HUES48 (cell line): ENCODE measurements around the gene CNGB1.
"Not testable (repeated sequence)": the region's sequence is repeated elsewhere in the genome, so short reads cannot be mapped to it uniquely, and the experiment has no call there.

Experiments
- H3K27ac ChIP-seq: one replicate; pipeline ENCODE4 v1.7.0; 2013; ENCODE audit warnings: low read depth, low read length, inconsistent platforms
- H3K27me3 ChIP-seq: 2 replicates; pipeline ENCODE4 v1.6.1; 2013; ENCODE audit warnings: mild to moderate bottlenecking, low read length; ENCODE audit not compliant: control insufficient read depth, insufficient read depth
- H3K36me3 ChIP-seq: 2 replicates; pipeline ENCODE4 v1.6.1; 2013; ENCODE audit warnings: low read length; ENCODE audit not compliant: control insufficient read depth, insufficient read depth
- H3K4me1 ChIP-seq: 2 replicates; pipeline ENCODE4 v1.6.1; 2013; ENCODE audit warnings: mild to moderate bottlenecking, low read length; ENCODE audit not compliant: control insufficient read depth, insufficient read depth
- H3K4me3 ChIP-seq: 2 replicates; pipeline ENCODE4 v1.5.1; 2013; ENCODE audit warnings: mild to moderate bottlenecking, low read depth, low read length
- H3K9ac ChIP-seq: 2 replicates; pipeline ENCODE4 v1.6.1; 2013; ENCODE audit warnings: mild to moderate bottlenecking, low read depth, low read length, moderate library complexity
- H3K9me3 ChIP-seq: 2 replicates; pipeline ENCODE4 v1.6.1; 2013; ENCODE audit warnings: low read length; ENCODE audit not compliant: control insufficient read depth, insufficient read depth

Gene CNGB1

DNA sequence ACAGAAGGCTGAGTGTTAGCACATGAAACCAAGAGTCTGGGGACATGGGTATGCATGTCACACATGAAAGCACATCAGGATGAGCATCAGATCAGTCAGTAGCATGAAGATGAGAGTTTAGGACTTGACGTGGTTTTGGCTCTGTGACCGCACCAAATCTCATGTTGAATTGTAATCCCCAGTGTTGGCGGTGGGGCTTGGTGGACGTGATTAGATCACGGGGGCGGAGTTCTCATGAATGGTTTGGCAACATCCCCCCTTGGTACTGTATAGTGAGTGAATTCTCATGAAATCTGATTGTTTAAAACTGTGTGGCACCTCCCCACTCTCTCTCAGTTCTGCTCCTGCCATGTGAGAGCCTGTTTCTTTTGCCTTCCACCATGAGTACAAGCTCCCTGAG is 46.4 kb downstream of the CNGB1 start:
- Histone ChIP-seq H3K9ac (no peak overlapping the region), H3K9me3 (no peaks in the 10 kb centered on the region), H3K27ac (no peak overlapping the region)

DNA sequence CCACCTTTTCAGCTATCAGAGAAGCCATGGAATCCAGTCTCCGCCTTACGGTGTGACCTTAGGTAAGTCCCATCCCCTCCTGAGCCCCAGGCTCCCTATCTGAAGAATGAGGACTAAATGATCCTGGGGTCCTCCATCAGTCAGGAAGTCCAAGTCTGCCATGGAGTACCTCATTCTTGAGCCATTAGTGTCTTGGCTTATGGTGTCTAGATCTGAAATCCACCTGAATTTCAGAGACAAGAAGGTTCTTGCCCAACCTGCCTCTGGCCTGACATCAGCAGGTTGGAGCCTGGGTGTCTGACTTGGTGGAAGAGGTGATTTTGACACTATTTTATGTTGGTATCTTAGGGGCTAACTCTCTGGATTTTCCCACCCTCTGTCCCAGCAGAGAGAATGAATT is 47.1 kb downstream of the CNGB1 start:
- Histone ChIP-seq H3K27me3 (no peaks in the 10 kb centered on the region), H3K4me3 (no peak overlapping the region), H3K27ac (no peak overlapping the region), H3K9ac (no peak overlapping the region), H3K36me3 (no peaks in the 10 kb centered on the region), H3K4me1 (no peaks in the 10 kb centered on the region), H3K9me3 (no peaks in the 10 kb centered on the region)

More for the DNA sequence above, 46.4 kb downstream of the CNGB1 start:
- Histone ChIP-seq H3K36me3 (no peaks in the 10 kb centered on the region), H3K4me3 (no peak overlapping the region), H3K4me1 (no peaks in the 10 kb centered on the region), H3K27me3 (no peaks in the 10 kb centered on the region)

- Histone ChIP-seq H3K27ac (no peak overlapping the region), H3K4me3 (no peak overlapping the region), H3K27me3 (no peaks in the 10 kb centered on the region), H3K9me3 (no peaks in the 10 kb centered on the region), H3K9ac (no peak overlapping the region), H3K36me3 (no peaks in the 10 kb centered on the region), H3K4me1 (no peaks in the 10 kb centered on the region)
Measured at GRCh38 chr16:57923418-57923817, 47.5 kb downstream of the CNGB1 start.

- no peaks in the 10 kb centered on the region for H3K9me3 ChIP-seq
- H3K36me3 ChIP-seq, result no peaks in the 10 kb centered on the region
- H3K27ac ChIP-seq, result no peak overlapping the region
- H3K4me3 ChIP-seq, result no peak overlapping the region
- no peaks in the 10 kb centered on the region for H3K27me3 ChIP-seq
- no peak overlapping the region for H3K9ac ChIP-seq
- H3K4me1 ChIP-seq, result no peaks in the 10 kb centered on the region
Measured at GRCh38 chr16:57920880-57921229, 50.1 kb downstream of the CNGB1 start.

- no peaks in the 10 kb centered on the region for H3K27me3 ChIP-seq
- no peak overlapping the region for H3K9ac ChIP-seq
- H3K9me3 ChIP-seq, result no peaks in the 10 kb centered on the region
- no peaks in the 10 kb centered on the region for H3K4me1 ChIP-seq
- H3K36me3 ChIP-seq, result no peaks in the 10 kb centered on the region
- H3K27ac ChIP-seq, result no peak overlapping the region
- no peak overlapping the region for H3K4me3 ChIP-seq
Measured at GRCh38 chr16:57920215-57920879, 50.6 kb downstream of the CNGB1 start.

DNA sequence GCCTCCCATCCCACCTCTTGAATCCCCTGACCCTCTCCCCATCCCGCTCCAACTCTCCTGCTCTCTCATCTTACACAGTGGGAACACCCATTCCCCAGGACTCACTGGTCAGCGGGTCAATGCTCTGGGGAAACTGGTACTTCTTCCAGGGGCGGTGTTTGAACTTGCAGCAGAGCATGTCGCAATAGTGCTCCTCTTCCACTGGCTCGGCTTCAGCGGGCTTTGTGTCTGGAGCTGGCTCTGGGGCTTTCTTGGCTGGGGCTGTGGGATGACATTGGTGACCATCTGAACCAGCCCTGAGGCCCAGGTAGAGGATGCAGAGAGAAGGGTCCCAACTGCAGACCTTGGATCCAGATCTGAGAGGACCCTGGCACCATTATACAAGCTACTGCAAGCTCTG is 51.9 kb downstream of the CNGB1 start:
- Histone ChIP-seq H3K27ac (no peak overlapping the region), H3K9me3 (no peaks in the 10 kb centered on the region), H3K36me3 (no peaks in the 10 kb centered on the region), H3K4me1 (no peaks in the 10 kb centered on the region), H3K27me3 (no peaks in the 10 kb centered on the region), H3K9ac (no peak overlapping the region), H3K4me3 (no peak overlapping the region)

- Histone ChIP-seq H3K4me1 (no peaks in the 10 kb centered on the region), H3K4me3 (no peak overlapping the region)
Measured at GRCh38 chr16:57918444-57918843, 52.5 kb downstream of the CNGB1 start.

GRCh38 chr16:57917929-57918328 is 53.0 kb downstream of the CNGB1 start:
- not testable (repeated sequence) for H3K4me1 ChIP-seq, H3K27ac ChIP-seq, H3K27me3 ChIP-seq, H3K4me3 ChIP-seq, H3K9me3 ChIP-seq, H3K9ac ChIP-seq, H3K36me3 ChIP-seq

More at GRCh38 chr16:57918444-57918843, 52.5 kb downstream of the CNGB1 start:
- Histone ChIP-seq H3K9ac (no peak overlapping the region), H3K36me3 (no peaks in the 10 kb centered on the region), H3K9me3 (no peaks in the 10 kb centered on the region), H3K27me3 (no peaks in the 10 kb centered on the region), H3K27ac (no peak overlapping the region)

- H3K4me3 ChIP-seq, H3K4me1 ChIP-seq, H3K27ac ChIP-seq, H3K9ac ChIP-seq, H3K27me3 ChIP-seq, H3K9me3 ChIP-seq, H3K36me3 ChIP-seq: not testable (repeated sequence)
Measured at GRCh38 chr16:57917489-57917888, 53.4 kb downstream of the CNGB1 start.

- H3K36me3 ChIP-seq, result no peaks in the 10 kb centered on the region
- no peaks in the 10 kb centered on the region for H3K27me3 ChIP-seq
- H3K9me3 ChIP-seq, result no peaks in the 10 kb centered on the region
- H3K4me3 ChIP-seq, result no peak overlapping the region
- no peak overlapping the region for H3K27ac ChIP-seq
- peaks cover 1% of the 10 kb centered on the region; the same call in 1 of the 2 replicates for H3K4me1 ChIP-seq
- no peak overlapping the region for H3K9ac ChIP-seq
Measured at GRCh38 chr16:57916735-57917438, 54.0 kb downstream of the CNGB1 start.

GRCh38 chr16:57915811-57916488 is 55.0 kb downstream of the CNGB1 start:
- H3K4me3 ChIP-seq, result no peak overlapping the region
- H3K36me3 ChIP-seq, result no peaks in the 10 kb centered on the region
- peaks cover 5% of the 10 kb centered on the region; the same call in 1 of the 2 replicates for H3K4me1 ChIP-seq
- H3K9me3 ChIP-seq, result no peaks in the 10 kb centered on the region
- no peaks in the 10 kb centered on the region for H3K27me3 ChIP-seq
- no peak overlapping the region for H3K27ac ChIP-seq
- no peak overlapping the region for H3K9ac ChIP-seq
